ENCODE measurements around the gene MAP7. TPM values are rescaled to one million over a fixed set of nuclear protein-coding genes. Genes with fewer than 3 reads are reported as not detected.

MAP7 gene
- polyA plus RNA-seq, 1 donor from 2014 or later = 5.1 TPM

DNA sequence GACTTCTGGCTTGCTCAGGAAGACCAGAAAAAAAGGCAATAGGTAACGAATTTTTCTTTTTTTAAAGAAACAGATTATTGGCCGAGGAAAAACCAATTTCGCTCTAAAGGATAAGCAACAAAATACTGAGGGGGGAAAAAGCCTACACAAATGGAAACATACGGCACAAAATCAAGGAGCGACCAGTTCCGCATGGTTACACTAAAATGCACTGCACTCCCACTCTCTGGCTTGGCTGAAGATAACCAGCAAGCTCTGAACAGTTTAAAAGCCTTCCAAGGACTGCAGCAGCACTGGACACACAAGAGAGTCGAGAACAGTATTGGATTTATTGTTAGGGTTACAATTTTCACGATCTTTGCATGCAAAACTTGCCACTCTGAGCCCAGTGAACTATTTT is 881 bp upstream of the MAP7 start:
- Histone ChIP-seq H3K27ac (ENCODE audit: low read length) (no peak overlapping the region), H3K9ac (ENCODE audit: low read length) (no peak overlapping the region), H3K9me2 (ENCODE audit: insufficient read depth, low read length) (no peaks in the 10 kb centered on the region), H3K79me2 (replicated peaks; ENCODE audit: insufficient read depth, low read length) (no peaks in the 10 kb centered on the region), H4K20me1 (ENCODE audit: insufficient read depth) (no peaks in the 10 kb centered on the region), H3K4me2 (ENCODE audit: low read length) (peak overlapping the region; percentile 76), H3K27me3 (ENCODE audit: insufficient read depth, low read depth, low read length) (peaks cover 66% of the 10 kb centered on the region), H3K4me3 (ENCODE audit: low read length) (peak overlapping the region; percentile 78), H3F3A (ENCODE audit: insufficient read depth, low read length, poor library complexity, severe bottlenecking) (no peaks in the 10 kb centered on the region), H3K36me3 (ENCODE audit: insufficient read depth, low read length) (no peaks in the 10 kb centered on the region), H3K9me3 (ENCODE audit: low read length) (no peaks in the 10 kb centered on the region), H2AFZ (ENCODE audit: low read depth, low read length) (no peak overlapping the region)
- TF ChIP-seq SMC3 (conservative IDR thresholded peaks at IDR 0.05; ENCODE audit: poor library complexity) = no peak
- no peak for TF ChIP-seq MXI1 (conservative IDR thresholded peaks at IDR 0.05; ENCODE audit: poor library complexity, severe bottlenecking)
- TF ChIP-seq, protein P1, sequence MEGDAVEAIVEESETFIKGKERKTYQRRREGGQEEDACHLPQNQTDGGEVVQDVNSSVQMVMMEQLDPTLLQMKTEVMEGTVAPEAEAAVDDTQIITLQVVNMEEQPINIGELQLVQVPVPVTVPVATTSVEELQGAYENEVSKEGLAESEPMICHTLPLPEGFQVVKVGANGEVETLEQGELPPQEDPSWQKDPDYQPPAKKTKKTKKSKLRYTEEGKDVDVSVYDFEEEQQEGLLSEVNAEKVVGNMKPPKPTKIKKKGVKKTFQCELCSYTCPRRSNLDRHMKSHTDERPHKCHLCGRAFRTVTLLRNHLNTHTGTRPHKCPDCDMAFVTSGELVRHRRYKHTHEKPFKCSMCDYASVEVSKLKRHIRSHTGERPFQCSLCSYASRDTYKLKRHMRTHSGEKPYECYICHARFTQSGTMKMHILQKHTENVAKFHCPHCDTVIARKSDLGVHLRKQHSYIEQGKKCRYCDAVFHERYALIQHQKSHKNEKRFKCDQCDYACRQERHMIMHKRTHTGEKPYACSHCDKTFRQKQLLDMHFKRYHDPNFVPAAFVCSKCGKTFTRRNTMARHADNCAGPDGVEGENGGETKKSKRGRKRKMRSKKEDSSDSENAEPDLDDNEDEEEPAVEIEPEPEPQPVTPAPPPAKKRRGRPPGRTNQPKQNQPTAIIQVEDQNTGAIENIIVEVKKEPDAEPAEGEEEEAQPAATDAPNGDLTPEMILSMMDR (IDR thresholded peaks at IDR 0.05; ENCODE audit: poor library complexity, severe bottlenecking) = no peak

DNA sequence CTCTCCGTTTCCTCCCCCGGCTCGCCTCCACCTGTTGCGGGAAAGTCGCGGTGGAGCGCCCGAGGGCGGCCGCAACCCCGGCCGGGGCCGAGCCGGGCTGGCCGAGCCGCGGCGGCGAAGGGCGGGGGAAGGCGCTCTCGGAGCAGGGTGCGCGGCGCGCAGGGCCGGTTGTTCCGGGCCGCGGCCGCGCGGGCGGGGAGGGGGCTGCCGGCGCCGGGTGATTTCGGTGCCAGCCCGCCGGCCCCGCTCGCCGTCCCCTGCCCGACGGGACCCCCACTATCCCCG is 235 bp downstream of the MAP7 start:
- no peak overlapping the region for H2AFZ ChIP-seq (ENCODE audit: low read depth, low read length)
- no peaks in the 10 kb centered on the region for H3K9me3 ChIP-seq (ENCODE audit: low read length)
- TF ChIP-seq TAF1 (IDR thresholded peaks at IDR 0.05; ENCODE audit: low read depth) (no peak), EP300 (conservative IDR thresholded peaks at IDR 0.05; ENCODE audit: poor library complexity, severe bottlenecking) (no peak), EZH2 (IDR thresholded peaks at IDR 0.05; ENCODE audit: borderline replicate concordance, insufficient read depth, low read length, poor library complexity, severe bottlenecking) (no peak), RAD21 (conservative IDR thresholded peaks at IDR 0.05) (no peak), SMC3 (conservative IDR thresholded peaks at IDR 0.05; ENCODE audit: poor library complexity) (no peak), POLR2AphosphoS5 (IDR thresholded peaks at IDR 0.05) (no peak), MXI1 (conservative IDR thresholded peaks at IDR 0.05; ENCODE audit: poor library complexity, severe bottlenecking) (no peak)
- TF ChIP-seq, protein P1 (IDR thresholded peaks at IDR 0.05; ENCODE audit: poor library complexity, severe bottlenecking) = no peak
- TF ChIP-seq, protein P2, sequence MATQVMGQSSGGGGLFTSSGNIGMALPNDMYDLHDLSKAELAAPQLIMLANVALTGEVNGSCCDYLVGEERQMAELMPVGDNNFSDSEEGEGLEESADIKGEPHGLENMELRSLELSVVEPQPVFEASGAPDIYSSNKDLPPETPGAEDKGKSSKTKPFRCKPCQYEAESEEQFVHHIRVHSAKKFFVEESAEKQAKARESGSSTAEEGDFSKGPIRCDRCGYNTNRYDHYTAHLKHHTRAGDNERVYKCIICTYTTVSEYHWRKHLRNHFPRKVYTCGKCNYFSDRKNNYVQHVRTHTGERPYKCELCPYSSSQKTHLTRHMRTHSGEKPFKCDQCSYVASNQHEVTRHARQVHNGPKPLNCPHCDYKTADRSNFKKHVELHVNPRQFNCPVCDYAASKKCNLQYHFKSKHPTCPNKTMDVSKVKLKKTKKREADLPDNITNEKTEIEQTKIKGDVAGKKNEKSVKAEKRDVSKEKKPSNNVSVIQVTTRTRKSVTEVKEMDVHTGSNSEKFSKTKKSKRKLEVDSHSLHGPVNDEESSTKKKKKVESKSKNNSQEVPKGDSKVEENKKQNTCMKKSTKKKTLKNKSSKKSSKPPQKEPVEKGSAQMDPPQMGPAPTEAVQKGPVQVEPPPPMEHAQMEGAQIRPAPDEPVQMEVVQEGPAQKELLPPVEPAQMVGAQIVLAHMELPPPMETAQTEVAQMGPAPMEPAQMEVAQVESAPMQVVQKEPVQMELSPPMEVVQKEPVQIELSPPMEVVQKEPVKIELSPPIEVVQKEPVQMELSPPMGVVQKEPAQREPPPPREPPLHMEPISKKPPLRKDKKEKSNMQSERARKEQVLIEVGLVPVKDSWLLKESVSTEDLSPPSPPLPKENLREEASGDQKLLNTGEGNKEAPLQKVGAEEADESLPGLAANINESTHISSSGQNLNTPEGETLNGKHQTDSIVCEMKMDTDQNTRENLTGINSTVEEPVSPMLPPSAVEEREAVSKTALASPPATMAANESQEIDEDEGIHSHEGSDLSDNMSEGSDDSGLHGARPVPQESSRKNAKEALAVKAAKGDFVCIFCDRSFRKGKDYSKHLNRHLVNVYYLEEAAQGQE (IDR thresholded peaks at IDR 0.05; ENCODE audit: borderline replicate concordance) = no peak
- H3K27me3 ChIP-seq (ENCODE audit: insufficient read depth, low read depth, low read length) = peaks cover 66% of the 10 kb centered on the region
- H3K4me2 ChIP-seq (ENCODE audit: low read length) = peak overlapping the region; percentile 44
- no peak overlapping the region for H3K27ac ChIP-seq (ENCODE audit: low read length)
- H4K20me1 ChIP-seq (ENCODE audit: insufficient read depth) = no peaks in the 10 kb centered on the region
- H3K9ac ChIP-seq (ENCODE audit: low read length) = peak overlapping the region; percentile 57
- peak overlapping the region; percentile 78 for H3K4me3 ChIP-seq (ENCODE audit: low read length)
- no peaks in the 10 kb centered on the region for H3K9me2 ChIP-seq (ENCODE audit: insufficient read depth, low read length)
- H3K79me2 ChIP-seq (replicated peaks; ENCODE audit: insufficient read depth, low read length) = no peaks in the 10 kb centered on the region
- no peaks in the 10 kb centered on the region for H3K36me3 ChIP-seq (ENCODE audit: insufficient read depth, low read length)
- H3F3A ChIP-seq (ENCODE audit: insufficient read depth, low read length, poor library complexity, severe bottlenecking) = no peaks in the 10 kb centered on the region

All from neural cell (in vitro differentiated cells).